Brain microvascular endothelial cell (primary cell): ENCODE data around the gene COL4A5.

ENCODE experiments used
- DNase-seq: peaks from one replicate; pipeline ENCODE4 v3.0.0-alpha.2; 2020
- H3K27ac ChIP-seq: fragments of 250-450 bp; sonication (Bioruptor Pico); 2 replicates; pipeline ENCODE4 v1.5.1; 2020; ENCODE audit warnings: mild to moderate bottlenecking, moderate library complexity
- H3K27me3 ChIP-seq: fragments of 250-450 bp; sonication (Bioruptor Pico); replicated peaks from 2 replicates; pipeline ENCODE4 v1.5.1; 2020; ENCODE audit warnings: mild to moderate bottlenecking
- H3K36me3 ChIP-seq: fragments of 250-450 bp; sonication (Bioruptor Pico); replicated peaks from 2 replicates; pipeline ENCODE4 v1.5.1; 2020; ENCODE audit warnings: mild to moderate bottlenecking
- H3K4me3 ChIP-seq: 2 replicates; pipeline ENCODE4 v1.5.1; 2011; ENCODE audit warnings: low read depth, mild to moderate bottlenecking, control low read depth, low read length, moderate library complexity
- in situ Hi-C: cut with HindIII; loops from 2 replicates; pipeline ENCODE4 v1.10.0; 2017; ENCODE audit warnings: low sequenced_read_pairs, low pct_ligation_motif_present
- TF ChIP-seq, protein P1 (sequence below): IDR thresholded peaks from 2 replicates; pipeline ENCODE4 v1.5.1; 2011; ENCODE audit warnings: low read depth, mild to moderate bottlenecking, moderate library complexity, low read length, control low read depth, inconsistent platforms; ENCODE audit errors: missing control alignments

Gene COL4A5

DNA sequence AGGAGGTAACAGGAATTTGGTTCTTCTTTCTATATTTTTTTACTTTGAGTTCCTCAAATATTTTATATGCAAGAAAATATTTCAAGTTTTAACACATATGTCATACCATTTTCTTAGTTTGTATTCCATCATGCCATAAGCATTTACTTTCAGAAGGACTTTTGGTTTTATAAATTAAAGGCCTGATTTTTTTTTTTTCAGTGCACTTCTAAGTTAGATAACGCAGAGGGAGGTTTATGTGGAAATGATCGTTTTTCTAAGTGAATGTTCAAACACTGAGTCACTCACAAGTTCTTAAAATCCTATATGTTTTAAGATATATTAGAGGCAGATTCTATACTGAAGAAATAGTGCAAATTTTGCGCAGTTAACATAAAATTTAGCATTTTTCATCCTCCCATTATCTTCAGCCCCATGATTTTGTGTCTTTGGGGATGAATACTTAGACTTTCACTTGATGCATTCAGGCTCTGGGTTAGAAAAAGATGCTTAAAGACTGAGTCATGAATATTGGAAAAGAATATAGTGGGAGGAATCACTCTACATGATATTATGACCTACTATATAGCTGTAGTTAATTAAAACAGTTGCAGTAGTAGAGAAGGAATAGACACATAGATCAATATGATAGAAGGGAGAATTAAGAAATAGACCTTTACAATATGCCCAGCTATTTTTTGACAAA lies 54.9 kb downstream of the COL4A5 start:
- TF ChIP-seq, protein P1, sequence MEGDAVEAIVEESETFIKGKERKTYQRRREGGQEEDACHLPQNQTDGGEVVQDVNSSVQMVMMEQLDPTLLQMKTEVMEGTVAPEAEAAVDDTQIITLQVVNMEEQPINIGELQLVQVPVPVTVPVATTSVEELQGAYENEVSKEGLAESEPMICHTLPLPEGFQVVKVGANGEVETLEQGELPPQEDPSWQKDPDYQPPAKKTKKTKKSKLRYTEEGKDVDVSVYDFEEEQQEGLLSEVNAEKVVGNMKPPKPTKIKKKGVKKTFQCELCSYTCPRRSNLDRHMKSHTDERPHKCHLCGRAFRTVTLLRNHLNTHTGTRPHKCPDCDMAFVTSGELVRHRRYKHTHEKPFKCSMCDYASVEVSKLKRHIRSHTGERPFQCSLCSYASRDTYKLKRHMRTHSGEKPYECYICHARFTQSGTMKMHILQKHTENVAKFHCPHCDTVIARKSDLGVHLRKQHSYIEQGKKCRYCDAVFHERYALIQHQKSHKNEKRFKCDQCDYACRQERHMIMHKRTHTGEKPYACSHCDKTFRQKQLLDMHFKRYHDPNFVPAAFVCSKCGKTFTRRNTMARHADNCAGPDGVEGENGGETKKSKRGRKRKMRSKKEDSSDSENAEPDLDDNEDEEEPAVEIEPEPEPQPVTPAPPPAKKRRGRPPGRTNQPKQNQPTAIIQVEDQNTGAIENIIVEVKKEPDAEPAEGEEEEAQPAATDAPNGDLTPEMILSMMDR, result no peak
- no peak overlapping the region for H3K4me3 ChIP-seq
- no peaks in the 10 kb centered on the region for H3K36me3 ChIP-seq
- no peak for DNase-seq
- H3K27me3 ChIP-seq, result no peaks in the 10 kb centered on the region
- in situ Hi-C loops, result no loop called here
- peak overlapping the region; percentile 38 for H3K27ac ChIP-seq

DNA sequence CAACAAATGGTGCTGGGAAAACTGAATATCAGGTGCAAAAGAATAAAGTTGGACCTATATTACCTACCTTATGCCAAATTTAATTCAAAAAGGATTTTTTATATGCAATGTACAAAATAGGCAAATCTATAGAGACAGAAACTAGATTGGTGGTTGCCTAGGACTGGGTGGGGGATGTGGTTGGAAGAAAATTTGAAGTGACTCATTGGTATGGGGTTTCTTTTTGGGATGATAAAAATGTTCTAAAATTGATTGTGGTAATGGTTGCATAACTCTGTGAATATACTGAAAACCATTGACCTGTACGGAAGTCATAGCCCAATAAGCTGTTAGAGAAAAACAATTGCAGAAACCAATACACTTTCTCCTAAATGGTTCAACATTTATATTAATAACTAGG lies 72.1 kb downstream of the COL4A5 start:
- TF ChIP-seq, protein P1, result no peak
- H3K4me3 ChIP-seq, result no peak overlapping the region
- peak; percentile 19 for DNase-seq

DNA sequence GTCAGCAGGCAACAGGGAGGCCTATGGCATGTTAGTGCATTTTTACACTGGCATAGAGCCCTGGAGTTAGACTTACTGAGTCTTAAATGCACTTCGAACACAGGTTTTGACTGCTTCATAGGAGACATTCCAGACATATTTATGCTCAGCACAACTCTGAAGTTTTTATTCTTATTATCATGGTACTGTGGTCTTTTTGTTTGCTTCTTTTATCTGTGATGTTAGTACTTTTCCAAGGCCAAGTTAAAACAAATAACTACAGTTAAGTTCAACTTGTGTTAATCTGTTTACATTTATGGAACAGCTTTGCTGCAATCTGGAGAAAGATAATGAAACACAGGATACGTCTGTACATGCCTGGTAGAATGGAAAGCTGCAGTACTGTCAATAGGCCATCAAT lies 76.5 kb downstream of the COL4A5 start:
- no peaks in the 10 kb centered on the region for H3K27me3 ChIP-seq
- H3K36me3 ChIP-seq, result no peaks in the 10 kb centered on the region
- TF ChIP-seq, protein P1, result no peak
- in situ Hi-C loops, result no loop called here
- H3K4me3 ChIP-seq, result no peak overlapping the region
- DNase-seq, result peak; percentile 27
- H3K27ac ChIP-seq, result peak overlapping the region; percentile 25

More for the DNA sequence above, 72.1 kb downstream of the COL4A5 start:
- no peaks in the 10 kb centered on the region for H3K36me3 ChIP-seq
- no peak overlapping the region for H3K27ac ChIP-seq
- no peaks in the 10 kb centered on the region for H3K27me3 ChIP-seq
- in situ Hi-C loops, result no loop called here

DNA sequence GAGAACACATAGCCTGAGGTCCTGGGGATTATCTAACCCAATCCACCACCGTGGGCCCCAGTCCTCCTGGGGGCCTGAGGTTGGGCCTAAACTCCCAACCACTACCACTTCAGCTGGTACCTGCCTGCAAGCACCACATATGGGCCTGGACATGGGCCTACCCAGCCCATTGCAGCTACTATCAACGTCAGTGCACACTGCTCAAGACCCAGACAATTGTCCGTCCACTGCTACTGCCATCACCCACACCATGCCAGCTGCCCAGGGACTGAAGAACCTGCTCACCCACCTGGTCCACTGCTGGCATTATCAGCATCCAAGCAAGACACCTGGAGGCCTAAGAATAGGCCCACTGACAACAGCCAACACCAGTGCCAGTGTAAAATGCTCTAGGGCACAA lies 88.1 kb downstream of the COL4A5 start:
- H3K27ac ChIP-seq, result no peak overlapping the region
- H3K27me3 ChIP-seq, result no peaks in the 10 kb centered on the region
- H3K36me3 ChIP-seq, result no peaks in the 10 kb centered on the region
- TF ChIP-seq, protein P1, result no peak
- no peak overlapping the region for H3K4me3 ChIP-seq
- in situ Hi-C loops, result no loop called here
- DNase-seq, result no peak

DNA sequence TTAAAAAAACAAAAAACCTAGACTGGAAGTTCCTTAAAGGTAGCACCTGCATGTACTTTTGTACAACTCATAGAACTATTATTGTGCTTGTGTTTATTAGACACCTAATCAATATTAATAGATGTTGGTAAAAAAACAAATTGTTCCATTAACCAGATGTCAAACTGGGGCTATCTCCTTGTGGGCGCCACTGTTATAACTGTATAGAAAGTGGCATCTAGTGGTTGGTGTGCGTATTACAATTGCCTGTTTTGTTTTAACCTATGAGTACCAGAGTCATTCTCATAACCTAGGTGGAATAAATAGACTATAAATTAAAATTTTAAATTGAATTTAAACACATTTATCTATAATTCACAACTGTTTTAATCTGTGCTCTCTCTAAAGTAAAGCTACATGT lies 97.4 kb downstream of the COL4A5 start:
- Histone ChIP-seq H3K27ac (no peak overlapping the region), H3K27me3 (no peaks in the 10 kb centered on the region), H3K4me3 (no peak overlapping the region), H3K36me3 (no peaks in the 10 kb centered on the region)
- TF ChIP-seq, protein P1, result peak; percentile 61
- in situ Hi-C loops, result no loop called here
- peak; percentile 64 for DNase-seq

DNA sequence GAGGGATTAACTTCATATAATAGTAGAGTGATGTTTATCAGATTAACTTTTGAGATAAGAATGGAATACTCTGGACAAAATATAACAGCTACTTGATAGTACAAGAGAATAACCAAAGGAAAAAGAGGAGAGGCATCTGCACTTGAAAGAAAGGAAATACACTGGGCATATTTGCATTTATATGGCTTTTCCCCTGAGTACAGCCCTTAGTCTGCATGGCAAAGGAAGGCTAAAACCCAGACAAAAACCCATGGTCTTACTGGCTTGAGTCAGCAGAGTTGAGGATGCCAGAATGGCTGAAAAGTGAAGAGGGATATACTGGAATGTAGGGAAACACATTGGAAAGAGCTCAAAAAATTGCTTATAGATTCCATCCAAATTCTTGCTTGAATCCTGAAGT lies 101.6 kb downstream of the COL4A5 start:
- no peaks in the 10 kb centered on the region for H3K36me3 ChIP-seq
- DNase-seq, result no peak
- no peak overlapping the region for H3K27ac ChIP-seq
- in situ Hi-C loops, result no loop called here
- H3K4me3 ChIP-seq, result no peak overlapping the region
- no peaks in the 10 kb centered on the region for H3K27me3 ChIP-seq
- TF ChIP-seq, protein P1, result no peak
